ENCODE results near the gene CRCP. TPM values are rescaled to one million over a fixed set of nuclear protein-coding genes. Genes with fewer than 3 reads are reported as not detected.

Gene CRCP
- total and polyA plus RNA-seq, 10 of the 15 experiments (the other 5 are each of a cell fraction or from before 2014, with no cell fraction given) = 12.4 to 33.8 (median 29.1) TPM

DNA sequence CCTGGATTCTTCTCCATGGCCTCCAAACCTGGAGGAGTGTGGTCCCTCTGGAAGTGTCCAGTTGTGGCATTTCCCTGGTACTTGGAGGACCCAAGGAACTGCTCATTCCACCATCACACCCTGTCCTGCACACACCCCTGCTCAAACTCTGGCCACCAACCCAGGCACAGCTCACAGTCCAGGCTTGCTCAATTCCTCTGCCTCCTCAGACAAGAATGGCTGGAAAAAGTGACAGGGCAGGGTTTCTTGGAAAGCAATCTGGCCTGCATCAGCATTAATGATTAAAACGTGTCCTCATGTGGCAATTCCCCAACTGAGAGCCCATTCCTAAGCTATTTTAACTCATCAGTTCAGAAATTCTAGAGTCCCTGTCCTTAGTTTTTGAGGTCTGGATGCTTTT is 73.3 kb downstream of the CRCP start:
- H3K27ac ChIP-seq (ENCODE audit: control insufficient read depth, insufficient read depth) = no peak overlapping the region
- intact Hi-C loops (cut with micrococcal nuclease; ENCODE audit: unreplicated experiment) = no loop called here
- no peak for FAIRE-seq
- in situ Hi-C loops (cut with MboI) = no loop called here
- DNase-seq (ENCODE audit: low read depth, low spot score) = no peak
- WGBS (ENCODE audit: insufficient coverage, insufficient replicate concordance, low lambda C conversion rate, missing lambda C conversion rate) = 0% methylated on average over 1 of the region's 1 CpG
- H3K79me2 ChIP-seq (ENCODE audit: control insufficient read depth, insufficient read depth, low read length) = no peaks in the 10 kb centered on the region
- H3K9ac ChIP-seq (ENCODE audit: control insufficient read depth, insufficient read depth, low read length) = no peak overlapping the region
- no peaks in the 10 kb centered on the region for H4K20me1 ChIP-seq (ENCODE audit: control insufficient read depth, insufficient read depth)
- SMC1A ChIA-PET (ENCODE audit: uncharacterized antibody, unreplicated experiment) = interaction anchor here (1.4 kb wide), 1 partner anchor 15 kb away, joined by 3 read pairs; no protein-coding TSS in a partner anchor
- no peaks in the 10 kb centered on the region for H3K4me1 ChIP-seq (ENCODE audit: control insufficient read depth, insufficient read depth, low read length)
- no peak overlapping the region for H2AFZ ChIP-seq (ENCODE audit: control insufficient read depth, low read depth, low read length)
- H3K4me3 ChIP-seq = no peak overlapping the region
- no peak overlapping the region for H3K4me2 ChIP-seq (ENCODE audit: control insufficient read depth, insufficient read depth)
- ATAC-seq = no peak
- POLR2A ChIA-PET = no interaction called here
- H3K36me3 ChIP-seq (ENCODE audit: control insufficient read depth in 2 of 2, insufficient read depth in 2 of 2, low read length in 1 of 2) = no peaks in the 10 kb centered on the region
- BruUV-seq (replicated peaks) = no TSS peak
- CTCF ChIA-PET = interaction anchor here (0.6 kb wide), 1 partner anchor 18 kb away, joined by 3 read pairs; no protein-coding TSS in a partner anchor
- TF ChIP-seq FOXM1 (IDR thresholded peaks at IDR 0.05; ENCODE audit: low read depth, low read length) (no peak), SMC3 (IDR thresholded peaks at IDR 0.05; ENCODE audit: borderline replicate concordance, low read length) (no peak), TAF1 (IDR thresholded peaks at IDR 0.05; ENCODE audit: borderline replicate concordance, low read depth, low read length) (no peak), USF1 (IDR thresholded peaks at IDR 0.05; ENCODE audit: borderline replicate concordance, extremely low read length, insufficient read depth, low read depth, low read length) (no peak)
- RAD21 ChIA-PET (ENCODE audit: unreplicated experiment) = no interaction called here
- H3K27me3 ChIP-seq (replicated peaks in 1 of 2; ENCODE audit: control insufficient read depth in 2 of 2, insufficient read depth in 2 of 2, low read length in 1 of 2) = no peaks in the 10 kb centered on the region; a peak in 1 of 4 replicates
- H3K9me3 ChIP-seq (replicated peaks; ENCODE audit: control insufficient read depth, insufficient read depth, low read length) = no peaks in the 10 kb centered on the region

DNA sequence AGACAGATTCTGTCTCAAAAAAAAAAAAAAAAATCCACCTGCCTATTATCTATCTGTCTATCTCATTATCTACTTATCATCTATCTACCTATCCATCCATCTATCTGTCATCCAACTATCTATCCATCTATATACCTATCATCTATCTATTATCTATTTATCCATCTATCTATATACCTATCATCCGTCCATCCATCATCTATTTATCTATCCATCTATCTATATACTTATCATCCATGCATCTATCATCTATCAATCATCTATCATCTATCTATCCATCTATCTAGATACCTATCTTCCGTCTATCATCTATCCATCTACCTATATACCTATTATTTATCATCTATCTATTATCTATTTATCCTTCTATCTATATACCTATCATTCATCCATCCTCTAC is 74.0 kb downstream of the CRCP start:
- no peaks in the 10 kb centered on the region; a peak in 1 of 4 replicates for H3K27me3 ChIP-seq (replicated peaks in 1 of 2; ENCODE audit: control insufficient read depth in 2 of 2, insufficient read depth in 2 of 2, low read length in 1 of 2)
- ATAC-seq = no peak
- H3K4me2 ChIP-seq (ENCODE audit: control insufficient read depth, insufficient read depth) = no peak overlapping the region
- DNase-seq (ENCODE audit: low read depth, low spot score) = no peak
- no peaks in the 10 kb centered on the region for H3K36me3 ChIP-seq (ENCODE audit: control insufficient read depth in 2 of 2, insufficient read depth in 2 of 2, low read length in 1 of 2)
- H4K20me1 ChIP-seq (ENCODE audit: control insufficient read depth, insufficient read depth) = no peaks in the 10 kb centered on the region
- BruUV-seq (replicated peaks) = no TSS peak
- H3K79me2 ChIP-seq (ENCODE audit: control insufficient read depth, insufficient read depth, low read length) = no peaks in the 10 kb centered on the region
- H3K9me3 ChIP-seq (replicated peaks; ENCODE audit: control insufficient read depth, insufficient read depth, low read length) = no peaks in the 10 kb centered on the region
- CTCF ChIA-PET = interaction anchor here (0.7 kb wide), 1 partner anchor 174 kb away, joined by 3 read pairs; no protein-coding TSS in a partner anchor
- H2AFZ ChIP-seq (ENCODE audit: control insufficient read depth, low read depth, low read length) = no peak overlapping the region
- no peak for FAIRE-seq
- POLR2A ChIA-PET = no interaction called here
- H3K9ac ChIP-seq (ENCODE audit: control insufficient read depth, insufficient read depth, low read length) = no peak overlapping the region
- intact Hi-C loops (cut with micrococcal nuclease; ENCODE audit: unreplicated experiment) (no loop called here), in situ Hi-C loops (cut with MboI) (no loop called here)
- 43% methylated on average over 2 of the region's 2 CpGs for WGBS (ENCODE audit: insufficient coverage, insufficient replicate concordance, low lambda C conversion rate, missing lambda C conversion rate)
- RAD21 ChIA-PET (ENCODE audit: unreplicated experiment) = no interaction called here
- no peak overlapping the region for H3K4me3 ChIP-seq
- SMC1A ChIA-PET (ENCODE audit: uncharacterized antibody, unreplicated experiment) = interaction anchor here (0.6 to 1.4 kb wide), 2 partner anchors 14 to 274 kb away, joined by 3 read pairs; no protein-coding TSS in a partner anchor
- no peaks in the 10 kb centered on the region for H3K4me1 ChIP-seq (ENCODE audit: control insufficient read depth, insufficient read depth, low read length)
- no peak overlapping the region for H3K27ac ChIP-seq (ENCODE audit: control insufficient read depth, insufficient read depth)
- TF ChIP-seq MEF2B (IDR thresholded peaks at IDR 0.05; ENCODE audit: partially characterized antibody, poor library complexity, severe bottlenecking) (no peak), PAX5 (IDR thresholded peaks at IDR 0.05; ENCODE audit: borderline replicate concordance, low read depth, low read length) (no peak), BHLHE40 (IDR thresholded peaks at IDR 0.05; ENCODE audit: borderline replicate concordance in 1 of 2, low read depth in 2 of 2, low read length in 1 of 2) (no peak), PAX8 (IDR thresholded peaks at IDR 0.05) (no peak), NKRF (conservative IDR thresholded peaks at IDR 0.05) (no peak), KDM1A (IDR thresholded peaks at IDR 0.05; ENCODE audit: borderline replicate concordance) (no peak), EZH2 (IDR thresholded peaks at IDR 0.05; ENCODE audit: borderline replicate concordance, control insufficient read depth, low read depth, low read length) (no peak), MTA2 (IDR thresholded peaks at IDR 0.05; ENCODE audit: low read depth) (no peak), FOS (IDR thresholded peaks at IDR 0.05; ENCODE audit: borderline replicate concordance, extremely low read depth, insufficient read length) (no peak), GABPA (IDR thresholded peaks at IDR 0.05; ENCODE audit: low read depth) (no peak), HDGF (IDR thresholded peaks at IDR 0.05) (no peak), SMARCA5 (IDR thresholded peaks at IDR 0.05) (no peak), TAF1 (IDR thresholded peaks at IDR 0.05; ENCODE audit: borderline replicate concordance, low read depth, low read length) (no peak)
